H1 (cell line): Measurements from ENCODE around the gene ITFG2. TPM values are rescaled to one million over a fixed set of nuclear protein-coding genes. Genes with fewer than 3 reads are reported as not detected.

Experiments used
- ATF2 ChIP-seq: IDR thresholded peaks from 2 replicates; pipeline ENCODE4 v1.6.1; 2012; ENCODE audit warnings: low read length, inconsistent platforms
- CHD2 ChIP-seq: IDR thresholded peaks from 2 replicates; pipeline ENCODE4 v1.6.1; 2012; ENCODE audit warnings: low read length, improper control_type of control experiment
- TBP ChIP-seq: IDR thresholded peaks from 2 replicates; pipeline ENCODE4 v1.6.1; 2011; ENCODE audit warnings: low read depth, low read length, improper control_type of control experiment
- polyA plus RNA-seq, 7 experiments: library from polyadenylated mRNA; depleted of rRNA in 3 of 7; stranded (reverse) in 5 of 7; unstranded in 2 of 7; fragments of >200 nt in 5 of 7; fragments of 200-250 nt in 2 of 7; gene quantifications; 1 replicate in 5 of 7; 2 replicates in 1 of 7; 4 replicates in 1 of 7; pipeline versions ENCODE4 v1.2.1 to v1.2.3, GENCODE V29; 2011 to 2013; ENCODE audit warnings: missing spikeins in 2 of 7, mixed read lengths in 2 of 7
- total RNA-seq: library from RNA; stranded (reverse); fragmentation: NEBNext Ultra II Directional; extraction: Animal tissue kit (Norgen Biotek cat#: 25700); gene quantifications from 2 replicates; pipeline ENCODE4 v1.2.1, GENCODE V29; 2021

Gene ITFG2
- total and polyA plus RNA-seq, 2 of the 8 experiments (the other 6 are each of a cell fraction or from before 2014, with no cell fraction given): 15.0 to 22.9 TPM

- TF ChIP-seq ATF2: no peak
- no peak for TF ChIP-seq CHD2
- TF ChIP-seq TBP: no peak
Observed at GRCh38 chr12:2860170-2860569, 47.7 kb downstream of the ITFG2 start (continued).
